Kidney epithelial cell (primary cell): ENCODE data around the gene TEX19. TPM values are rescaled to one million over a fixed set of nuclear protein-coding genes. Genes with fewer than 3 reads are reported as not detected.

Source experiments
- DNase-seq: peaks from one replicate; pipeline ENCODE4 v3.0.0-alpha.2; 2010; ENCODE audit warnings: low read depth
- H3K27me3 ChIP-seq: 2 replicates; pipeline ENCODE4 v1.6.0; 2011; ENCODE audit warnings: low read length; ENCODE audit not compliant: control insufficient read depth, insufficient read depth
- H3K36me3 ChIP-seq: 2 replicates; pipeline ENCODE4 v1.5.1; 2011; ENCODE audit warnings: low read length; ENCODE audit not compliant: control insufficient read depth, insufficient read depth
- H3K4me3 ChIP-seq: 2 replicates; pipeline ENCODE4 v1.5.1; 2011; ENCODE audit warnings: low read depth, mild to moderate bottlenecking, control low read depth, low read length
- total RNA-seq: library from RNA; depleted of rRNA; stranded (reverse); fragments of >200 nt; gene quantifications from 2 replicates; pipeline ENCODE4 v1.2.3, GENCODE V29; 2015
- TF ChIP-seq, protein P1 (sequence below): IDR thresholded peaks from 2 replicates; pipeline ENCODE4 v1.5.1; 2011; ENCODE audit warnings: mild to moderate bottlenecking, moderate library complexity, low read length, control low read depth, inconsistent platforms; ENCODE audit not compliant: insufficient read depth, poor library complexity, severe bottlenecking

TEX19 gene
- total RNA-seq, 1 donor from 2014 or later = not detected

DNA sequence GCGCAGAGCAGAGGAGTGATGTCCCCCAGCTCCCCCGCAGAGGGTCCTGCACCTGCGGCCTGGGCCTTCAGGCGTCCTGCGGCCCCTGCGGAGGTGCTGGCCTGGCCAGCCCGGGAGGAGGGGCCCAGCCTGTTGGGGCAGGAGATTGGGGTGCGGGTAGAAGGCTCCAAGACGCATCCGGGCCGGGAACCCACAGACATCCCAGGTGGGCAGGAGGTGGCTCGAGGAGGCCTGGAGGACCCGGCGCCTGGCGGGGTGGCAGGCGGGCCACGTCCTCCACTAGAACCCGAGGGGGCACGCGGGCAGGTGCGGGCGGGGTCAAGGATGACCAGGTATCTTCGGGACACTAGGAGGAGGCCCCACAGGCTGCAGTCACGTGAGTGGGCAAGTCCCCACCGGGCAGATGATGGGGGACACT is 24.8 kb upstream of the TEX19 start:
- no peak overlapping the region for H3K4me3 ChIP-seq
- TF ChIP-seq, protein P1, sequence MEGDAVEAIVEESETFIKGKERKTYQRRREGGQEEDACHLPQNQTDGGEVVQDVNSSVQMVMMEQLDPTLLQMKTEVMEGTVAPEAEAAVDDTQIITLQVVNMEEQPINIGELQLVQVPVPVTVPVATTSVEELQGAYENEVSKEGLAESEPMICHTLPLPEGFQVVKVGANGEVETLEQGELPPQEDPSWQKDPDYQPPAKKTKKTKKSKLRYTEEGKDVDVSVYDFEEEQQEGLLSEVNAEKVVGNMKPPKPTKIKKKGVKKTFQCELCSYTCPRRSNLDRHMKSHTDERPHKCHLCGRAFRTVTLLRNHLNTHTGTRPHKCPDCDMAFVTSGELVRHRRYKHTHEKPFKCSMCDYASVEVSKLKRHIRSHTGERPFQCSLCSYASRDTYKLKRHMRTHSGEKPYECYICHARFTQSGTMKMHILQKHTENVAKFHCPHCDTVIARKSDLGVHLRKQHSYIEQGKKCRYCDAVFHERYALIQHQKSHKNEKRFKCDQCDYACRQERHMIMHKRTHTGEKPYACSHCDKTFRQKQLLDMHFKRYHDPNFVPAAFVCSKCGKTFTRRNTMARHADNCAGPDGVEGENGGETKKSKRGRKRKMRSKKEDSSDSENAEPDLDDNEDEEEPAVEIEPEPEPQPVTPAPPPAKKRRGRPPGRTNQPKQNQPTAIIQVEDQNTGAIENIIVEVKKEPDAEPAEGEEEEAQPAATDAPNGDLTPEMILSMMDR = no peak
- no peak for DNase-seq
- H3K36me3 ChIP-seq = no peaks in the 10 kb centered on the region
- peaks cover 19% of the 10 kb centered on the region for H3K27me3 ChIP-seq

- no peaks in the 10 kb centered on the region for H3K36me3 ChIP-seq
- H3K4me3 ChIP-seq = no peak overlapping the region
- TF ChIP-seq, protein P1 = no peak
- DNase-seq = no peak
- H3K27me3 ChIP-seq = peaks cover 19% of the 10 kb centered on the region
Measured at GRCh38 chr17:82334622-82335394, 24.2 kb upstream of the TEX19 start.

DNA sequence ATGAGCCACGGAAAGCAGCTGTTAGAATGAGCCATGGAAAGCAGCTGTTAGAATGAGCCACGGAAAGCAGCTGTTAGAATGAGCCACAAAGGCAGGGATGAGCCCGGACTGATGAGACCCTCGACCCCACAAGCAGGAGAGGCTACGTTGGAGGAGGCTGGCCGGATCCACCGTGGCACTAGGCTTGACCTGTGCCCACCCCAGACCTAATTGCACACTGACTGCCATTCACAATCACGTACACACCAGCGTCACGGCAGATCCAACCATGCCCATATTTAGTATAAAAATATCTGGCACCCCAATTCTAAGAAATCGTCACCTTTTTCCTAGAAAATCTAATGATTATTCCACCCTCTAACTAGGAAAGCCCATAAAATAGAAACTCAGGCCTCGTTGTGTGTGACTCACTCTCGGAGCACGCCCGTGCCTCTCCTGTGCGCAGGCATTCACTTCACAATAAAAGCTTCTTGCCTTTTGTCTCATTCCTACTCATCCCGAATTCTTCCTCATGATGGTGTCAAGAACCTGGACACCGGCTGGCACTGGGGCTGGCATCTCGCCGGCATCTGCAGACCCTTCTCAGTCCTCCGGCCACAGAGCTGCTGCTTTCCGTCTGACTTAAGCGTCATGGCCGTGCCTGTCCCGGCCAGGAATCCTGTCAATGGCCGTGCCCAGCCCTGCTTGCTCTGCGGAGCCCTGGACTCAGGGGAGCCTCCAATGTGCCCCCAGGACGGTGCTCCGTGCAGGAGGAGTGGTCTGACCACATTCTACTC is 20.0 kb upstream of the TEX19 start:
- no peaks in the 10 kb centered on the region for H3K36me3 ChIP-seq
- DNase-seq = peak; percentile 31
- H3K27me3 ChIP-seq = peaks cover 13% of the 10 kb centered on the region
- TF ChIP-seq, protein P1 = no peak
- H3K4me3 ChIP-seq = no peak overlapping the region

DNA sequence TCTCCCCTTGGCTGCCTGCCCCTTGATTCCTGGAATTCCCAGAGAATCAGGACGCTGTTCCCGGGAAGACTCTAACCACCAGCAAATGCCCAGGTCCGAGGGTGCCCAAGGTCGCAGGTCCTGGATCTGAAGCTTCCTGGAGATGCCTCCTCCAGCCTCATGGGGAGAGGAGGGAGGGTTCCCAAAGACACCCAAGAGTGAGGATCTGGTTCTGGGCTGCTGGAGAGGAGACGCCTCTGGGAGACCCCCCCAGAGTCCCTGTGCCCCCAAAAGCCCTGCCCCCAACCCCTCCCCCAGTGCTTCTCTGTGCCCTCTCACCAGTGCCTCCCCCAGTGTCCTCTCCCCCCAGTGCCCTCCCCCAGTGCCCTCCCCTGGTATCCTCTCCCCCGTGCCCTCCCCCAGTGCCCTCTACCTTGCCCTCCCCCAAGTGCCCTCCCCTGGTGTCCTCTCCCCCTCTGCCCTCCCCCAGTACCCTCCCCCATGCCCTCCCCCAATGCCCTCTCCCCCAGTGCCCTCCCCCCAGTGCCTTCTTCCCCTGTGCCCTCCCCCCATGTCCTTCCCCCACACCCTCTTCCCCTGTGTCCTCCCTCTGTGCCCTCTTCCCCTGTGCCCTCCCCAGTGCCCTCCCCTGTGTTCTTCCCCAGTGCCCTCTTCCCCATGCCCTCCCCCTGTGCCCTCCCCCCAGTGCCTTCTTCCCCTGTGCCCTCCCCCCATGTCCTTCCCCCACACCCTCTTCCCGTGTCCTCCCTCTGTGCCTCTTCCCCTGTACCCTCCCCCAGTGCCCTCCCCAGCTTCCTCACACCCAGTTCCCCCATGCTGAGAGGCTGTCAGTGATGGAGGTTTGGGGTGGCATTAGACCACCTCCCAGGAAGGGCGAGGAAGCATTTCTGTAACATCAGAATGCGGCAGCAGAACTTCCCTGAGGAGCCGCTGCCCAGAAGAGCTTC is 19.1 kb upstream of the TEX19 start:
- DNase-seq = no peak
- H3K27me3 ChIP-seq = peaks cover 10% of the 10 kb centered on the region

GRCh38 chr17:82342361-82343079 is 16.5 kb upstream of the TEX19 start:
- no peaks in the 10 kb centered on the region for H3K36me3 ChIP-seq
- no peak overlapping the region for H3K4me3 ChIP-seq
- TF ChIP-seq, protein P1 = no peak
- H3K27me3 ChIP-seq = peaks cover 10% of the 10 kb centered on the region
- DNase-seq = no peak

More for the DNA sequence above, 19.1 kb upstream of the TEX19 start:
- no peak overlapping the region for H3K4me3 ChIP-seq
- no peaks in the 10 kb centered on the region for H3K36me3 ChIP-seq
- TF ChIP-seq, protein P1 = no peak
